Gastroesophageal sphincter (tissue), 3 donors: Measurements from ENCODE around the gene CATSPER2.
"Not testable (repeated sequence)": the region's sequence is repeated elsewhere in the genome, so short reads cannot be mapped to it uniquely, and the experiment has no call there.

Source experiments
- CTCF ChIP-seq, 4 experiments: fragments of 200-600 bp in 2 of 4; fragments of 450-650 bp in 2 of 4; sonication (generic) in 1 of 4; IDR thresholded peaks; one replicate each; pipeline ENCODE4 v1.5.1; 2017 to 2019; ENCODE audit warnings: antibody characterized with exemption in 4 of 4, mild to moderate bottlenecking in 2 of 4, moderate library complexity in 2 of 4
- EP300 ChIP-seq: sonication (generic); formaldehyde crosslinking; IDR thresholded peaks from one replicate; pipeline ENCODE4 v1.6.1; 2017; ENCODE audit warnings: antibody characterized with exemption, mild to moderate bottlenecking
- POLR2A ChIP-seq, 2 donors: fragments of 450-650 bp; IDR thresholded peaks; one replicate each; pipeline ENCODE4 v1.6.1; 2017; ENCODE audit warnings: antibody characterized with exemption in 2 of 2, mild to moderate bottlenecking in 2 of 2, moderate library complexity in 1 of 2
- POLR2AphosphoS5 ChIP-seq: sonication (generic); formaldehyde crosslinking; IDR thresholded peaks from one replicate; pipeline ENCODE4 v1.6.1; 2017; ENCODE audit warnings: antibody characterized with exemption

- not testable (repeated sequence) for TF ChIP-seq CTCF (IDR thresholded peaks at IDR 0.05); EP300; POLR2A (IDR thresholded peaks at IDR 0.05); POLR2AphosphoS5
Measured at GRCh38 chr15:43659727-43660126, 11.1 kb upstream of the CATSPER2 start.
